Stimulated activated memory B cell treated with anti-CD40 and anti-IgM and Interleukin-4, amounts not matched to agents 10 μg/mL and 1 μg/mL and 100 μg/mL, for 72 hours (primary cell): ENCODE measurements around the gene MARCHF3.
"Not testable (repeated sequence)": the region's sequence is repeated elsewhere in the genome, so short reads cannot be mapped to it uniquely, and the experiment has no call there.

Experiments
- ATAC-seq: fragments of 150-1000 bp; cut with Tn5 transposase; 2 replicates; pipeline ENCODE4 v1.10.0; 2021
- H3K27ac Mint-ChIP-seq: one replicate; pipeline ENCODE4 v1.8.0; 2022; ENCODE audit warnings: mild to moderate bottlenecking, mixed read lengths
- H3K27me3 Mint-ChIP-seq: one replicate; pipeline ENCODE4 v1.8.0; 2022; ENCODE audit warnings: mixed read lengths
- H3K36me3 Mint-ChIP-seq: one replicate; pipeline ENCODE4 v1.8.0; 2022; ENCODE audit warnings: mixed read lengths
- H3K4me1 Mint-ChIP-seq: one replicate; pipeline ENCODE4 v1.8.0; 2022; ENCODE audit warnings: mixed read lengths
- H3K4me3 Mint-ChIP-seq: one replicate; pipeline ENCODE4 v1.8.0; 2022; ENCODE audit warnings: mild to moderate bottlenecking, moderate library complexity, mixed read lengths
- H3K9me3 Mint-ChIP-seq: one replicate; pipeline ENCODE4 v1.8.0; 2022; ENCODE audit warnings: mixed read lengths

MARCHF3 gene

GRCh38 chr5:126858441-126858840 lies 171.9 kb downstream of the MARCHF3 start:
- H3K27me3 Mint-ChIP-seq: no peaks in the 10 kb centered on the region
- H3K4me3 Mint-ChIP-seq: no peak overlapping the region
- peaks cover 6% of the 10 kb centered on the region for H3K4me1 Mint-ChIP-seq
- no peaks in the 10 kb centered on the region for H3K9me3 Mint-ChIP-seq
- peaks cover 40% of the 10 kb centered on the region for H3K36me3 Mint-ChIP-seq
- no peak overlapping the region for H3K27ac Mint-ChIP-seq
- ATAC-seq: no peak

- ATAC-seq: no peak
- H3K36me3 Mint-ChIP-seq: peaks cover 46% of the 10 kb centered on the region
- H3K9me3 Mint-ChIP-seq: no peaks in the 10 kb centered on the region
- H3K27me3 Mint-ChIP-seq: no peaks in the 10 kb centered on the region
- no peak overlapping the region for H3K4me3 Mint-ChIP-seq
- peaks cover 13% of the 10 kb centered on the region for H3K4me1 Mint-ChIP-seq
- peak overlapping the region; percentile 7 for H3K27ac Mint-ChIP-seq
Observed at GRCh38 chr5:126857472-126858410, 172.6 kb downstream of the MARCHF3 start.

DNA sequence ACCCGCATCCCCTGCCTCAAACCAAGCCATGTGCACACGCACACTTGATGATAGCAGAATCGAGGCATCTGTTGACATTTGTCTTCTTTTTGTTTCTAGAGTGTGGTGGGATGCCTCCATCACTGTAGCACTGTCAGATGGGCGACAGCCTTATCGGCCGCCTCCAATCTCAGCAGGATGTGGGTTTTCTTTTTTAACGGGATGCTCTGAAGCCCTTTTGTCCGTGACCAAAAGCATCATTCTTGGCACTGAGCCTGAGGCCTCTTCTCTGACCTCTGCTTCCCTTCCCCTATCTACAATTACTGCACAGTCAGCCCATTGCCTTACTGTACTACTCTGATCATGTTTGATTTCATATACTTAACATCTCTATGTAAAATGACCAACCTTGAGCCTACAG lies 175.1 kb downstream of the MARCHF3 start:
- Mint-ChIP-seq H3K4me3 (no peak overlapping the region), H3K4me1 (peaks cover 29% of the 10 kb centered on the region), H3K9me3 (no peaks in the 10 kb centered on the region), H3K27me3 (no peaks in the 10 kb centered on the region), H3K27ac (no peak overlapping the region), H3K36me3 (peaks cover 40% of the 10 kb centered on the region)
- no peak for ATAC-seq

GRCh38 chr5:126854526-126855110 lies 175.7 kb downstream of the MARCHF3 start:
- no peaks in the 10 kb centered on the region for H3K27me3 Mint-ChIP-seq
- no peak overlapping the region for H3K4me3 Mint-ChIP-seq
- no peak overlapping the region for H3K27ac Mint-ChIP-seq
- H3K36me3 Mint-ChIP-seq: peaks cover 40% of the 10 kb centered on the region
- ATAC-seq: no peak
- no peaks in the 10 kb centered on the region for H3K9me3 Mint-ChIP-seq
- peaks cover 29% of the 10 kb centered on the region for H3K4me1 Mint-ChIP-seq

GRCh38 chr5:126853541-126854307 lies 176.6 kb downstream of the MARCHF3 start:
- H3K27me3 Mint-ChIP-seq, ATAC-seq, H3K9me3 Mint-ChIP-seq, H3K4me3 Mint-ChIP-seq: not testable (repeated sequence)
- H3K27ac Mint-ChIP-seq: peak overlapping the region; percentile 83
- H3K4me1 Mint-ChIP-seq: peaks cover 29% of the 10 kb centered on the region
- H3K36me3 Mint-ChIP-seq: peaks cover 36% of the 10 kb centered on the region

- Mint-ChIP-seq H3K9me3 (no peaks in the 10 kb centered on the region), H3K36me3 (peaks cover 27% of the 10 kb centered on the region), H3K27ac (peak overlapping the region; percentile 83), H3K27me3 (no peaks in the 10 kb centered on the region), H3K4me3 (no peak overlapping the region), H3K4me1 (peaks cover 35% of the 10 kb centered on the region)
- no peak for ATAC-seq
Observed at GRCh38 chr5:126852841-126853271, 177.5 kb downstream of the MARCHF3 start.

DNA sequence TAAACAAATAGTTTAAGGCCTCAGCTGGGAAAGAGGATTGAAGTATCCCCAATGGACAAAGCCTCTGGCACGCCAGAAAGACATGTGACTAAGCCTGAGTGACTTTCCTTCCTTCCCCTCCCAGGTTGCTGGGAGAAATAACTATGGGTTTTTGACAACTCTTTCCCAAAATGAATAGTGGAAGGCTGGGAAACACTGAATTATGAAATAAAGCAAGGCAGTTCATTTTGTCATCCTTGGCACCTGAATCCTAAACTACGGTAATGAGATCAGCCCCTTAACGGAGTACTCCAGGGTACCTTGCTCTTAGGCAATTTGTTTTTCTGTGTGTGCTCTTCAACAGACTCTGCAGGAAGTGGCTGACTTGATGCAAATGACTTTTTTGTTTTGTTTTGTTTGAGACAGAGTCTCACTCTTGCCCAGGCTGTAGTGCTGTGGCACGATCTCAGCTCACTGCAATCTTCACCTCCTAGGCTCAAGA lies 178.2 kb downstream of the MARCHF3 start:
- Mint-ChIP-seq H3K27me3 (no peaks in the 10 kb centered on the region), H3K36me3 (peaks cover 25% of the 10 kb centered on the region), H3K27ac (peak overlapping the region; percentile 83), H3K4me1 (peaks cover 39% of the 10 kb centered on the region), H3K9me3 (no peaks in the 10 kb centered on the region), H3K4me3 (peak overlapping the region; percentile 46)
- ATAC-seq: peak; percentile 90

- H3K4me3 Mint-ChIP-seq: no peak overlapping the region
- no peak for ATAC-seq
Observed at GRCh38 chr5:126851501-126852011, 178.8 kb downstream of the MARCHF3 start.

GRCh38 chr5:126849101-126849678 lies 181.2 kb downstream of the MARCHF3 start:
- Mint-ChIP-seq H3K27me3 (no peaks in the 10 kb centered on the region), H3K27ac (no peak overlapping the region), H3K36me3 (peaks cover 16% of the 10 kb centered on the region), H3K4me3 (no peak overlapping the region), H3K9me3 (peaks cover 3% of the 10 kb centered on the region), H3K4me1 (peaks cover 62% of the 10 kb centered on the region)
- ATAC-seq: no peak

More at GRCh38 chr5:126851501-126852011, 178.8 kb downstream of the MARCHF3 start:
- Mint-ChIP-seq H3K27ac (peak overlapping the region; percentile 83), H3K36me3 (peaks cover 21% of the 10 kb centered on the region), H3K27me3 (no peaks in the 10 kb centered on the region), H3K4me1 (peaks cover 44% of the 10 kb centered on the region), H3K9me3 (no peaks in the 10 kb centered on the region)

GRCh38 chr5:126848253-126848652 lies 182.1 kb downstream of the MARCHF3 start:
- H3K27me3 Mint-ChIP-seq: no peaks in the 10 kb centered on the region
- ATAC-seq: no peak
- no peak overlapping the region for H3K4me3 Mint-ChIP-seq
- peaks cover 18% of the 10 kb centered on the region for H3K36me3 Mint-ChIP-seq
- peaks cover 61% of the 10 kb centered on the region for H3K4me1 Mint-ChIP-seq
- H3K9me3 Mint-ChIP-seq: peaks cover 7% of the 10 kb centered on the region
- H3K27ac Mint-ChIP-seq: peak overlapping the region; percentile 68

GRCh38 chr5:126847826-126848251 lies 182.5 kb downstream of the MARCHF3 start:
- H3K27ac Mint-ChIP-seq: peak overlapping the region; percentile 68
- no peaks in the 10 kb centered on the region for H3K27me3 Mint-ChIP-seq
- H3K4me1 Mint-ChIP-seq: peaks cover 57% of the 10 kb centered on the region
- H3K9me3 Mint-ChIP-seq: peaks cover 7% of the 10 kb centered on the region
- peaks cover 17% of the 10 kb centered on the region for H3K36me3 Mint-ChIP-seq
- H3K4me3 Mint-ChIP-seq: no peak overlapping the region
- no peak for ATAC-seq

DNA sequence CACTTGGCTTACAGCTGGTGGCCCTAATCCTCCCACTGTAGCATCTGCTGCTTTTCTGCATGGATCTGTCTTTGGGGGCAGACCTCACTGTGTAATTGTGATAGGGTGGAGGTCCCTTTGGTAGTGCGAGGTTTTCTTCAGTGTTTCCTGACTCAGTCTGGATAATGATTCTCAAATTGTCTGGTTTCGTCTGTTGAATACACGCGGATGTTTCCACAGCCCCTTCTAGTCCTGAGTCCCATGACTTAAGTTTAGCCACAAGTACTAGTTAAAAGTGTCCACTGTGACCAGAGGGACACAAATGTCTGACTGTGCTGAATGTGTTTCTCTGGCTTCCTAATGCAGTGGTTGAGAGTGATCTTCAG lies 182.9 kb downstream of the MARCHF3 start:
- peaks cover 53% of the 10 kb centered on the region for H3K4me1 Mint-ChIP-seq

GRCh38 chr5:126846744-126847455 lies 183.5 kb downstream of the MARCHF3 start:
- H3K27me3 Mint-ChIP-seq: no peaks in the 10 kb centered on the region
- peaks cover 7% of the 10 kb centered on the region for H3K9me3 Mint-ChIP-seq
- no peak overlapping the region for H3K4me3 Mint-ChIP-seq
- H3K36me3 Mint-ChIP-seq: peaks cover 23% of the 10 kb centered on the region
- ATAC-seq: no peak
- peak overlapping the region; percentile 81 for H3K27ac Mint-ChIP-seq
- H3K4me1 Mint-ChIP-seq: peaks cover 48% of the 10 kb centered on the region

More for the DNA sequence above, 182.9 kb downstream of the MARCHF3 start:
- H3K36me3 Mint-ChIP-seq: peaks cover 17% of the 10 kb centered on the region
- no peak for ATAC-seq
- no peak overlapping the region for H3K4me3 Mint-ChIP-seq
- H3K27me3 Mint-ChIP-seq: no peaks in the 10 kb centered on the region
- H3K9me3 Mint-ChIP-seq: peaks cover 7% of the 10 kb centered on the region
- peak overlapping the region; percentile 68 for H3K27ac Mint-ChIP-seq

- ATAC-seq: no peak
- H3K9me3 Mint-ChIP-seq: peaks cover 7% of the 10 kb centered on the region
- peaks cover 26% of the 10 kb centered on the region for H3K36me3 Mint-ChIP-seq
- H3K27ac Mint-ChIP-seq: peak overlapping the region; percentile 81
- H3K4me1 Mint-ChIP-seq: peaks cover 42% of the 10 kb centered on the region
- H3K27me3 Mint-ChIP-seq: no peaks in the 10 kb centered on the region
- no peak overlapping the region for H3K4me3 Mint-ChIP-seq
Observed at GRCh38 chr5:126846344-126846743, 184.0 kb downstream of the MARCHF3 start.
